Calu3 (cell line): ENCODE data around the gene GTF2IRD1. TPM values are rescaled to one million over a fixed set of nuclear protein-coding genes. Genes with fewer than 3 reads are reported as not detected.
"Not testable (repeated sequence)": the region's sequence is repeated elsewhere in the genome, so short reads cannot be mapped to it uniquely, and the experiment has no call there.

Experiments used
- BruUV-seq: library from RNA; stranded (reverse); fragments of 400-500 nt; replicated peaks from 2 replicates; lab custom pipeline; 2021; lab: Mats Ljungman, UMichigan
- CTCF ChIA-PET: fragments of 300-600 bp; sonication (Branson Sonifier 250); formaldehyde crosslinking; loops from one replicate; lab custom pipeline; 2022; ENCODE audit warnings: antibody characterized with exemption; lab: Charles Lee
- DNase-seq: peaks from one replicate; pipeline ENCODE4 v3.0.0; 2022
- H3K27ac Mint-ChIP-seq: one replicate; pipeline ENCODE4 v1.8.0; 2022; ENCODE audit warnings: mixed read lengths; ENCODE audit not compliant: unreplicated experiment
- H3K27me3 Mint-ChIP-seq: one replicate; pipeline ENCODE4 v1.8.0; 2022; ENCODE audit warnings: mixed read lengths; ENCODE audit not compliant: unreplicated experiment
- H3K36me3 Mint-ChIP-seq: one replicate; pipeline ENCODE4 v1.8.0; 2022; ENCODE audit warnings: mild to moderate bottlenecking, moderate library complexity, mixed read lengths; ENCODE audit not compliant: insufficient read depth, unreplicated experiment
- H3K4me1 Mint-ChIP-seq: one replicate; pipeline ENCODE4 v1.8.0; 2022; ENCODE audit warnings: mild to moderate bottlenecking, low read depth, mixed read lengths; ENCODE audit not compliant: unreplicated experiment
- H3K4me3 Mint-ChIP-seq: one replicate; pipeline ENCODE4 v1.8.0; 2022; ENCODE audit warnings: mild to moderate bottlenecking, low read depth, moderate library complexity, mixed read lengths; ENCODE audit not compliant: unreplicated experiment
- H3K9me3 Mint-ChIP-seq: one replicate; pipeline ENCODE4 v1.8.0; 2022; ENCODE audit warnings: low read depth, mixed read lengths; ENCODE audit not compliant: unreplicated experiment
- CTCF ChIP-seq: fragments of 200-600 bp; IDR thresholded peaks from one replicate; pipeline ENCODE4 v1.8.0; 2022; ENCODE audit warnings: antibody characterized with exemption; ENCODE audit not compliant: unreplicated experiment
- intact Hi-C: fragments of 100-400 bp; cut with micrococcal nuclease; formaldehyde crosslinking; loops from one replicate; pipeline ENCODE4 v1.10.0; 2022; ENCODE audit not compliant: unreplicated experiment
- total RNA-seq: library from RNA; stranded (reverse); gene quantifications from 2 replicates; pipeline ENCODE4 v1.2.3, GENCODE V29; 2022

The GTF2IRD1 gene
- total RNA-seq, 1 experiment from 2014 or later: 29.2 TPM

- peaks cover 9% of the 10 kb centered on the region for H3K4me1 Mint-ChIP-seq
- H3K27me3 Mint-ChIP-seq: no peaks in the 10 kb centered on the region
- TF ChIP-seq CTCF: no peak
- intact Hi-C loops: no loop called here
- DNase-seq: no peak
- BruUV-seq: no TSS peak
- CTCF ChIA-PET: no interaction called here
- no peaks in the 10 kb centered on the region for H3K9me3 Mint-ChIP-seq
- no peak overlapping the region for H3K27ac Mint-ChIP-seq
- no peak overlapping the region for H3K4me3 Mint-ChIP-seq
- no peaks in the 10 kb centered on the region for H3K36me3 Mint-ChIP-seq
Observed at GRCh38 chr7:74424291-74424880, 29.3 kb upstream of the GTF2IRD1 start.

- CTCF ChIA-PET: interaction anchor here (0.7 kb wide), 1 partner anchor 61 kb away, joined by 3 read pairs; no protein-coding TSS in a partner anchor
- Mint-ChIP-seq H3K36me3 (no peaks in the 10 kb centered on the region), H3K27ac (no peak overlapping the region), H3K4me1 (no peaks in the 10 kb centered on the region), H3K4me3 (no peak overlapping the region), H3K9me3 (no peaks in the 10 kb centered on the region), H3K27me3 (no peaks in the 10 kb centered on the region)
- BruUV-seq: no TSS peak
- no peak for DNase-seq
- TF ChIP-seq CTCF: no peak
- intact Hi-C loops: no loop called here
Observed at GRCh38 chr7:74428023-74428422, 25.7 kb upstream of the GTF2IRD1 start.

GRCh38 chr7:74429153-74429747 lies 24.5 kb upstream of the GTF2IRD1 start:
- CTCF ChIA-PET: no interaction called here
- no peak for TF ChIP-seq CTCF
- no peaks in the 10 kb centered on the region for H3K9me3 Mint-ChIP-seq
- H3K4me1 Mint-ChIP-seq: no peaks in the 10 kb centered on the region
- H3K4me3 Mint-ChIP-seq: no peak overlapping the region
- DNase-seq: no peak
- no TSS peak for BruUV-seq
- intact Hi-C loops: no loop called here
- no peaks in the 10 kb centered on the region for H3K36me3 Mint-ChIP-seq
- H3K27ac Mint-ChIP-seq: no peak overlapping the region
- no peaks in the 10 kb centered on the region for H3K27me3 Mint-ChIP-seq

- H3K36me3 Mint-ChIP-seq, H3K9me3 Mint-ChIP-seq, H3K4me1 Mint-ChIP-seq, BruUV-seq, DNase-seq, intact Hi-C loops, CTCF ChIA-PET, H3K27ac Mint-ChIP-seq, H3K4me3 Mint-ChIP-seq, H3K27me3 Mint-ChIP-seq: not testable (repeated sequence)
Observed at GRCh38 chr7:74430409-74430808, 23.3 kb upstream of the GTF2IRD1 start.

- Mint-ChIP-seq H3K4me1 (no peaks in the 10 kb centered on the region), H3K4me3 (no peak overlapping the region), H3K36me3 (no peaks in the 10 kb centered on the region), H3K9me3 (no peaks in the 10 kb centered on the region), H3K27me3 (no peaks in the 10 kb centered on the region), H3K27ac (no peak overlapping the region)
- intact Hi-C loops: no loop called here
- DNase-seq: no peak
- TF ChIP-seq CTCF: no peak
- CTCF ChIA-PET: no interaction called here
- BruUV-seq: no TSS peak
Observed at GRCh38 chr7:74430961-74431466, 22.7 kb upstream of the GTF2IRD1 start.

- H3K36me3 Mint-ChIP-seq, BruUV-seq, H3K4me1 Mint-ChIP-seq: not testable (repeated sequence)
Observed at GRCh38 chr7:74437291-74437571, 16.5 kb upstream of the GTF2IRD1 start.

More at GRCh38 chr7:74437291-74437571, 16.5 kb upstream of the GTF2IRD1 start:
- H3K4me3 Mint-ChIP-seq, H3K27me3 Mint-ChIP-seq, DNase-seq, intact Hi-C loops, H3K27ac Mint-ChIP-seq, H3K9me3 Mint-ChIP-seq: not testable (repeated sequence)
- CTCF ChIA-PET: interaction anchor here (0.5 kb wide), 1 partner anchor 136 kb away, joined by 3 read pairs; no protein-coding TSS in a partner anchor
